Hematopoietic multipotent progenitor cell treated with erythropoietin and hydrocortisone succinate and interleukin-3 and kit ligand, for 8 days (in vitro differentiated cells): ENCODE results near the gene ATF3.
"Not testable (repeated sequence)": the region's sequence is repeated elsewhere in the genome, so short reads cannot be mapped to it uniquely, and the experiment has no call there.

Source experiments
- DNase-seq: peaks from one replicate; pipeline ENCODE4 v3.0.0-alpha.2; 2015

ATF3 gene

DNA sequence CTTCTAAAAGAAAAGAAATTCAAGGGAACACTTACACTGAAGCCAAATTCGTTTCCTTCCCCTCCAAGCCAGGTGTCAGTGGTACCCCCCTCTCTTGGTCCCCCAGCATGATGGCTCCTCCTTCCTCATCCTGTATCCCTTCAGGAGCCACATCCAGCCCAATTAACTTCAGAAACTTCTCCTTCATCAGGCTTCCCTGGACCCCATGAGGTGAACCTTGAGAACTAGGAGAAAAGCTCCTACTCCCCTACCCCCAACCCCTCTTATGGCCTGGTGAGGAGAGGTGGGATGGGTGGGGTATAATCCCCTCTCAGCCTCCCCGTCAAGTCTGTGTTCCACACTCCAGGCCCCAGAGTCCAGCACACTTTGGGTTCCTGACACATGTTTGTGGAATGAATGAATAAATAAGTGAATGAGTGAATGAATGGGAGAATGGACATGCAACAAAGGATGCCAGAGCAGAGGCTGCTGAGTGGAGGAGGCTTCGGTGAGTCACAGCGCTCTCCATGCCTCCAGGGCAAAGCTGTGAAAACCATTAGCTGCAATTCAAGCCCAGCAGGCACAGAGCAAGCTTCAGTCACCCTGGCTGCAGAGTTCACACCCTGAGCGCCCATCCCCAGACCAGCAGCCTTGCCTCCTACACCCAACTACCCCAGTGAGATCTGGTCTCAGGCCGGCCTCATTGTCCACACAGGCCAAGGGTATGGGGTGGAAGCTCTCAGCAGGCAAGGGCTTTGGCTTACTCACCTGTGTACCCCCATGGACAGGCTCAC is 47.3 kb downstream of the ATF3 start:
- no peak for DNase-seq

DNA sequence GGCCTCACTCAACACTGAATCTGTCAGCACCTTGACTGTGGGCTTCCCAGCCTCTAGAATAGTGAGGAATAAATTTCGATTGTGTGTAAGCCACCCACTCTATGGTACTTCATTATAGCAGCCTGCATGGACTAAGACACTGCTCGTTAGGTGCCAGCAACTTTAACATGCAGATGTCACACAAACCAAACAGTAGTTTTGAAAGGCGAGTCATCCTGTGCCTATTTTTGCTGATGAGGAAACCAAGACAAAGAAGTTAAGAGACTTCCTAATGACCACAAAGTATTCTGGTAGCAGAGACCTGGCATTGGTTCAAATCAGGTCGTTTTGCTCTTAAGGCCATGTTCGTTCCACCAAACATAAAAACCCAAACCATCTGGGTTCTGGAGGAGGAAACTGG is 48.2 kb downstream of the ATF3 start:
- DNase-seq: no peak

- DNase-seq: not testable (repeated sequence)
Observed at GRCh38 chr1:212658250-212658649, 49.7 kb downstream of the ATF3 start.

GRCh38 chr1:212664409-212665199 is 56.0 kb downstream of the ATF3 start:
- no peak for DNase-seq

GRCh38 chr1:212665241-212666115 is 56.9 kb downstream of the ATF3 start:
- DNase-seq: peak; percentile 66

GRCh38 chr1:212666116-212666775 is 57.7 kb downstream of the ATF3 start:
- no peak for DNase-seq

DNA sequence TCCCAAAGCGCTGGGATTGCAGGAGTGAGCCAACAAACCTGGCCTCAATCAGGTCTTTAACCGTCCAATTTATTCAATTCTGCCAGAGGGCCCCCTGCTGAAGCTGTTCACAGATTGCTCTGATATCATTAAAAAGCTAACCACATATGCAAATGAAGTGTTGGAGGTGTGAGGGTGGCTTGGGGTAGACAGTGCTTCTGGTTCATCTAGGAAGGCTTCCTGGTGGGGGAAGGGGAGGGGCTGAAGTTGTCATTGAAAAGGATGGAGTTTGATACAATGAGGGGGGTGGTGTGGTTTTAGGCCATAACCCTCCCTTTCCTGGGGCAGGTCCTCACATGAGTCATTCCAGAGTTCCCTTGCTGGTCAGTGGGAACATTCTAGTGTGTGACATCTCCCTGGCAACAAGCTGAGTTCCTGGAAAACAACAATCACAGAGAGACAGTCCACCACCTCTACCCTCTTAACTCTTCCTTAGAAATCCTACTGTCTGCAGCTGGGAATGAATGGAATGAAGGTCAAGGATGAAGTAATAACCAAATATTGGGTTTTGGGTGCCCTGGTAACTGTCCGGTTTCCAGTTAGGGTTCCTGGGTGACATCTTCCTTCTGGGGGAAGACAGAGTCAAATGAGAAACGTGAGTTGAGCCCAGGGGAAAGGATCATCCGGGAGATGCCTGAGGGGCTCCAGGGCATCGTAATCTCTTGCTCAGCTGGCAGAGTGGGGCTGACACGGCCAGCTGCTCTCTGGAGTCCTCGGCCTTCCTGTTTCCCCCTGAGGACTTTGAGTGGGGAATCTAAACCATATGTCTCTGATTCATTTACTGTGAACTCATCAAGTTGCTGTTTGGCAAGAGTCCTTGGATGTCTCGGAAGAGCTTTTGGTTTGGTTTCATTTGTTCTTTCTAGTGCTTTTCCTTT is 58.9 kb downstream of the ATF3 start:
- DNase-seq: no peak

- DNase-seq: no peak
Observed at GRCh38 chr1:212668477-212668876, 59.9 kb downstream of the ATF3 start.

- peak; percentile 32 for DNase-seq
Observed at GRCh38 chr1:212669102-212669501, 60.5 kb downstream of the ATF3 start.

DNA sequence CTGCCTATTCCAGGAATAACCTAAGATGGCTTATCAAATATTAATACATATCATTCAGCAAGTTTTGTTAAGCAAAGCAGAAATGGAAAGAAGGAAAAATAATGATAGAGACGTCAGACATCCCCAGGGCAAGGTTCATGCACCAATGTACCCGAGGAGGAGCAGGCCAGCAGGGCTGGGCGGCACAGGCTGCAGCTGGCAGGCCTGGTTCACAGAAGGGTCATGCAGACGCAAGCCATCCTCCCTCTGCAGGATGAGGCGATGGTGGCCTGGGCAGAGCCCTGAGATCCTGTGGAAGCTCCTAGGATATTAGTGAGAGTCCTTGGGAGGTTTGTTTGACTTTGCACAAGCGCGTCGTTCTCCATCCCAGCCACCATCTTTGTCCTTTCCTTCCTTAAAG is 61.0 kb downstream of the ATF3 start:
- DNase-seq: no peak

DNA sequence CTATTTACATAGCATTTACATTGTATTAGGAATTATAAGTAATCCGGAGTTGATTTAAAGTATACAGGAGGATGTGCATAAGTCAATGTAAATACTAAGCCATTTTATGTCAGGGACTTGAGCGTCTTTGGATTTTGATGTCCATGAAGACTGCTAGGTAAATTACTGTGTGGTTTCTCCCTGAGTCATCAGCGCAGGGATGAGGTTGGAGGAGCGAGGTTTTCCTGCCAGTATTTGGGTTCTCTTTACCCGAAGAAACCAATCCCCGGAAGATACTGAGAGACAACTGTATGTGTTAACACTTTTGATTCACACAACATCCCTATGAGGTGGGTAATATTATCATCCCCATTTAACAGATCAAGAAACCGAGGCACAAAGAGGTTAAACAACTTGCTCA is 61.7 kb downstream of the ATF3 start:
- no peak for DNase-seq
